ENCODE data around the gene OR51Q1.
A peak's percentile ranks its signal among the peaks of the same experiment; 100 is the strongest.

The OR51Q1 gene, protein sequence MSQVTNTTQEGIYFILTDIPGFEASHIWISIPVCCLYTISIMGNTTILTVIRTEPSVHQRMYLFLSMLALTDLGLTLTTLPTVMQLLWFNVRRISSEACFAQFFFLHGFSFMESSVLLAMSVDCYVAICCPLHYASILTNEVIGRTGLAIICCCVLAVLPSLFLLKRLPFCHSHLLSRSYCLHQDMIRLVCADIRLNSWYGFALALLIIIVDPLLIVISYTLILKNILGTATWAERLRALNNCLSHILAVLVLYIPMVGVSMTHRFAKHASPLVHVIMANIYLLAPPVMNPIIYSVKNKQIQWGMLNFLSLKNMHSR

DNA sequence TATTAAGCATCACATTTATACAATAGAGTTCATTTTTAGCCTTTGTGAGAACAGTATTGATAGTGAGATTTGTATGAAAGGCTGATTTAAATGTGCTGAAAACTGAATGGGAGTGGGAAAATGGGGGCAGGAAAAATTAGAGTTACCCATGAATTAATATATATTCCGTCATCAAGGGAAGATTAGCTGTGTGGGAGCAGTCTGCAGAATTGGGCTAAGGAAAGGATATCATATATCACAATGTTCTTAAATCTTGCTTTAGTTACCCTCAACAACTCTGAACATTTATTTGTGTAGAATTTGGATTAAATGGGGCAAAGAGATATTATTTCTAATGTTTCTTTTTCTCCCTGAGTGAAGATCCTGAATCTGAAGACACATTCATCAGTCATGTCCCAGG, at the start of gene OR51Q1:
Gene OR51Q1, plus strand, starts transcription at position 301 of the 400 bp plus-strand sequence. Its CDS starts 90 bp downstream, at position 391.
- no peaks in the 10 kb centered on the region for H3K4me1 Mint-ChIP-seq
- H3K9me3 Mint-ChIP-seq, result peaks cover 2 to 4% of the 10 kb centered on the region in 2 donors
- peaks cover 8 to 11% of the 10 kb centered on the region in 2 donors for H3K27me3 Mint-ChIP-seq
- DNase-seq (no peak), ATAC-seq (replicated peaks) (no peak)
- peaks cover 0 to 1% of the 10 kb centered on the region in 2 donors for H3K36me3 Mint-ChIP-seq
- no peak within 1 kb of the TSS for H3K27ac Mint-ChIP-seq
- no peak within 1 kb of the TSS for H3K4me3 Mint-ChIP-seq

DNA sequence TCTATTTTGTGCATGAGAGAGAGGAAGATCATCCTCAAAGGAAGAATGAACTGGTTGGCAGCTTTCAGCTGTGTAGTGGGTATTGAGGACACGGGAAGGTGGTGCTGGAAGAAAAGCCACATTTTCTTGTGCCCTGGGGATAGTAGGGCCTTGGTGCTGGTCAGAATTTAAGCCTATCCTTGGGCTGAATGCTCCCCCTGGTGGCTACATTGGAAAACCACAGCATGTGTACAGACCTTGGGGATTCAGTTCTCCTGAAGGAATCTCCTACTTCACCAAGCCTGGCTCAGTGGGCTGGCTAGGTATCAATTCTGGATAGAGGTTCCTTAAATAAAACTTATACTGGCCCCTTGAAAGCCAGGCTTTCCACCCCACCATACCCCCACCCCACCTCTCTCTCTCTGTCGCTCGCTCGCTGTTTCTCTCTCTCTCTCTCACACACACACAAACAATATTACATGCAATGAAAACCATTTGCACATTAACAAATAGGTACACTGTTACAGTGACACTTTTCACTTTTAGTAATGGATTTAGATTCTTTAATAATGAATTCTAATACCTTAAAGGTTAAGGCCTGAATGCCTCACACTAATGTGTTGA, 41.1 kb upstream of the OR51Q1 start:
- DNase-seq (peak; percentile 12), ATAC-seq (replicated peaks) (peak; percentile 80 to 82)
- peaks cover 3 to 18% of the 10 kb centered on the region in 2 donors for H3K27me3 Mint-ChIP-seq

DNA sequence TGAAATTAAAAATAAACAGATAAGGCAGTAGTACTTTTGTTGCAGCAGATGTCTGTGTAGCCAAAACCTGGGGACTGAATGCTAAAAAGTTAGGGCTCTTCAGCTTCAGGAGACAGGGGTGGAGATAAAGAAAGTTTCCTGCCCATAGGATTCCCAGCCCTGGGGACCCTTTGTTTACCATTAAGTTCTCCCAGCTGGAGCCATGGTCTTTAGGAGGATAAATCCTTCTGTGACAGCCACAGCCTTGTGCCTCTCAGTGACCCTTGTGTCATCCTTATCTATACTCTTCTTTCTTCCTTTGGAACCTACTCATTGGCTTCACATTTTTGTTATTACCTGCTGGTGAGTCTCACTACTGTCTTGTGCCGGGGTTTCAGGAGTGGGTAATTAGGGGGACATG, 38.3 kb upstream of the OR51Q1 start, which contains the start of gene OR51M1:
Gene OR51M1, plus strand, starts transcription at position 237 of the 400 bp plus-strand sequence. CDS start 5,587 bp downstream, outside the sequence.
- H3K4me1 Mint-ChIP-seq, result no peaks in the 10 kb centered on the region
- ATAC-seq (replicated peaks) (no peak), DNase-seq (no peak)
- H3K27me3 Mint-ChIP-seq, result peaks cover 3 to 10% of the 10 kb centered on the region in 2 donors
- no peak within 1 kb of the TSS for H3K4me3 Mint-ChIP-seq
- H3K36me3 Mint-ChIP-seq, result no peaks in the 10 kb centered on the region
- H3K27ac Mint-ChIP-seq, result no peak within 1 kb of the TSS
- no peaks in the 10 kb centered on the region for H3K9me3 Mint-ChIP-seq

More for the DNA sequence above, 41.1 kb upstream of the OR51Q1 start:
- Mint-ChIP-seq H3K9me3 (peaks cover 0 to 3% of the 10 kb centered on the region in 2 donors), H3K4me1 (no peaks in the 10 kb centered on the region), H3K27ac (no peak overlapping the region), H3K36me3 (no peaks in the 10 kb centered on the region), H3K4me3 (no peak overlapping the region)

DNA sequence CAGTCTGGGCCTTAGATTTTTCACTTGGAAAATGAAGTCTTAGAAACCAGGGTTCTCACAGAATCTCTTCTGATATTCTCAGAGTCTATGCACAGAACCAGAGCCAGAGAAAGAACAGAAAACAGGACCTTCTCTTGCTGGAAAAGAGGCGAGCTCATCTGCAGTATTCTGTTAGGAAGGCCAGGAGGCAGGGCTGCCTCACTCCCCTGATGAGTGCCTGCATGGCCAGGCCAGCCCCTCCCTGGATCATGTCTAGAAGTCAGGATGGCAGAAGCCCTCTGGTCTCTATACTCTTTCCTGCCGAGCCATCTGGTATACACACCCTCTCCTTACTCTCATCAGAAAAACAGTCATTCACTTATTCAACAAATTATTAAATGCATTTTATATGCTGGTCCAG, 37.6 kb upstream of the OR51Q1 start:
- ATAC-seq (replicated peaks) (no peak), DNase-seq (no peak)
- H3K27me3 Mint-ChIP-seq, result peaks cover 3 to 10% of the 10 kb centered on the region in 2 donors
- H3K4me3 Mint-ChIP-seq, result no peak overlapping the region
- no peak overlapping the region for H3K27ac Mint-ChIP-seq
- H3K36me3 Mint-ChIP-seq, result no peaks in the 10 kb centered on the region
- no peaks in the 10 kb centered on the region for H3K4me1 Mint-ChIP-seq
- no peaks in the 10 kb centered on the region for H3K9me3 Mint-ChIP-seq

DNA sequence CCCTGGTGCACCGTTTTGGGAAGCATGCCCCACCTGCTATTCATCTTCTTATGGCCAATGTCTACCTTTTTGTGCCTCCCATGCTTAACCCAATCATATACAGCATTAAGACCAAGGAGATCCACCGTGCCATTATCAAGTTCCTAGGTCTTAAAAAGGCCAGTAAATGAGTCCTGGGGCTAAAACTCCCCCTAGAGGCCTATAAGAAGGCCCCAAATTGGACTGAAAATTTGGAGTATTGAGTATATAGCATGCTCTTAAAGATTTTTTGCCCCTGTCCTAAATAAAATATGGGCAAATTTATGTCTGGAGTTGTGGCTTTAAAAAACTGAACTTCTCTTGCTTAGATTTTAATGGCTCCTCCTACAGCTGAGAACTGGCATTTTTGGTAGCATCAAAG, 31.7 kb upstream of the OR51Q1 start:
- H3K36me3 Mint-ChIP-seq, result no peaks in the 10 kb centered on the region
- no peaks in the 10 kb centered on the region for H3K4me1 Mint-ChIP-seq
- peaks cover 4 to 5% of the 10 kb centered on the region in 2 donors for H3K27me3 Mint-ChIP-seq
- H3K27ac Mint-ChIP-seq, result no peak overlapping the region
- no peak overlapping the region for H3K4me3 Mint-ChIP-seq
- no peak for DNase-seq
- ATAC-seq (replicated peaks), result no peak
- H3K9me3 Mint-ChIP-seq, result no peaks in the 10 kb centered on the region

DNA sequence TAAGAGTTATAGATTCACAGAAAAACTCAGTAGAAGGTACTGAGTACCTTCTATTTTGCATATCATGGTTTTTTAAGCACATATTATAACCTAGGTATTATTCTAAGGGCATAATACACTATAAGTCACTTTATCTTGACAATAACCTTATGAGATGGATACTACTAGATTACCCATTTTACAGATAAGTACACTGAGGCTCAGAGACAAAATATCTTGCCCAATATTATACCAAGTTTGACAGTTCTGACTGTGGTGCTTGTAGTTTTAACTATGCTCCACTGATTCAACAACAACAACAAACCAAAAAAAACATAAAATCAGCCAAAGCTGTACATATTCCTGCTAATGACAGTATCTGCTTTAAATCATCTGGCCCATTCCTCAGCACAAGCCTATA, 27.8 kb upstream of the OR51Q1 start:
- no peak for ATAC-seq (replicated peaks)
- H3K9me3 Mint-ChIP-seq, result peaks cover 0 to 4% of the 10 kb centered on the region in 2 donors
- peaks cover 5 to 8% of the 10 kb centered on the region in 2 donors for H3K27me3 Mint-ChIP-seq
- H3K27ac Mint-ChIP-seq, result no peak overlapping the region
- DNase-seq, result no peak
- no peak overlapping the region for H3K4me3 Mint-ChIP-seq
- no peaks in the 10 kb centered on the region for H3K36me3 Mint-ChIP-seq
- H3K4me1 Mint-ChIP-seq, result no peaks in the 10 kb centered on the region

DNA sequence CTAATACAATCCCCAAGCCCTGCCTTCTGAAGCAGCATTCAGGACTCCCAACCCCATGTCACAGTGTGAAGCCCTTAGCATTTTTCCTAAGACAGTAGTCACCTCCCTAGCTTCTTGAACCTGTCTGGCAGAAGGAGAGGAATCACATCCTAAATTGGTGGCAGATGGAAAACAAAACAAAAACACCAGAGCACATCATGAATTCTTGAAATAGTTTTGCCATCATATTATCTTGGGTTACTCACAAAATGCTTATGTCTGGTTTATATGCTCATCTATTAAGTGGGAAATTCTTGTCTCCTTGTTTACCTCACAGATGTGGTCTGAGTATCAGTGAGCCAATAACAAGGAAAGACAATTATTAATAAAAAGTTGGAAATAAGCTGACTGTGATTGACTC, 23.0 kb upstream of the OR51Q1 start:
- no peaks in the 10 kb centered on the region for H3K4me1 Mint-ChIP-seq
- no peak overlapping the region for H3K27ac Mint-ChIP-seq
- DNase-seq (no peak), ATAC-seq (replicated peaks) (no peak)
- H3K27me3 Mint-ChIP-seq, result peaks cover 0 to 4% of the 10 kb centered on the region in 2 donors
- H3K36me3 Mint-ChIP-seq, result no peaks in the 10 kb centered on the region
- H3K4me3 Mint-ChIP-seq, result no peak overlapping the region
- peaks cover 0 to 4% of the 10 kb centered on the region in 2 donors for H3K9me3 Mint-ChIP-seq

DNA sequence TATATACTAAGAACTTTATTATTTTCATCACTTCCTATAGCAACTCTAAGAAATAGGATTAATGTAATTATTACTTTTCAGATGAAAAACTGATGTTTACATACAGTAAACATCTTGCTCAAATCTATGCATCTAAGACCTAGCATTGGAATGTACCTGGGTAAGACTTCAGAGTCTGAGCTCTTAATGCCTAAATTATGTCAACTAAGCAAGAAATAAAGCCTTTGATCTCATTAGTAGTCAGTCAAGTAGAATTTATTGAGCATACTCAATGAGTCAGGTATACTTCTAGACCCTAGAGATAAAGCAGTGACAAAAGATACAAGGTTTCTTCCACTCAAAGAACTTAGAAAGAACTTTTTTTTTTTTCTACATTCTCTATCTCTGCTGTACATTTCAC, 16.7 kb upstream of the OR51Q1 start:
- Mint-ChIP-seq H3K36me3 (no peaks in the 10 kb centered on the region), H3K9me3 (no peaks in the 10 kb centered on the region), H3K4me3 (no peak overlapping the region), H3K4me1 (no peaks in the 10 kb centered on the region), H3K27me3 (peaks cover 6 to 20% of the 10 kb centered on the region in 2 donors), H3K27ac (no peak overlapping the region)
- no peak for DNase-seq
- no peak for ATAC-seq (replicated peaks)

DNA sequence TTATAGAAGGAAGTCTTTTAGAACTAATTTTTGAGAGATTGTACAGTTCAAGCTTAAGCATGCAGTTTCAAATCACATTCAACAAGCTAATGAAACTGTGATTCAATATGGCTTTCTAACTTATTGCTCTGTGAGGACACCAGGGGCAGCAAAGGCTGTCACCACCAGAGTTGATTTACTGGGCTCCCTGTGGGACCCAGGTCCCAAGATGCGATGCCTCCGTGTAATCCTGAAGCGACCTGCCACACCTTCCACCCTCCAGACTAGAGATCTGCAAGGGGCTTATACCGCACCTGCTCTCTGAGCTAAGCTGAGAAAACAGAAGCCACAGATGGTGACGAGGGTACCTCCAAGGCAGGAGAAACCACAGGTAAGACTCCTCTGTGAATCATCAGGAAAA, 918 bp upstream of the OR51Q1 start:
- no peak overlapping the region for H3K27ac Mint-ChIP-seq
- H3K4me1 Mint-ChIP-seq, result no peaks in the 10 kb centered on the region
- H3K4me3 Mint-ChIP-seq, result no peak overlapping the region
- peaks cover 0 to 1% of the 10 kb centered on the region in 2 donors for H3K36me3 Mint-ChIP-seq
- DNase-seq, result no peak
- H3K9me3 Mint-ChIP-seq, result peaks cover 2 to 4% of the 10 kb centered on the region in 2 donors
- ATAC-seq (replicated peaks), result no peak
- peaks cover 6 to 11% of the 10 kb centered on the region in 2 donors for H3K27me3 Mint-ChIP-seq

DNA sequence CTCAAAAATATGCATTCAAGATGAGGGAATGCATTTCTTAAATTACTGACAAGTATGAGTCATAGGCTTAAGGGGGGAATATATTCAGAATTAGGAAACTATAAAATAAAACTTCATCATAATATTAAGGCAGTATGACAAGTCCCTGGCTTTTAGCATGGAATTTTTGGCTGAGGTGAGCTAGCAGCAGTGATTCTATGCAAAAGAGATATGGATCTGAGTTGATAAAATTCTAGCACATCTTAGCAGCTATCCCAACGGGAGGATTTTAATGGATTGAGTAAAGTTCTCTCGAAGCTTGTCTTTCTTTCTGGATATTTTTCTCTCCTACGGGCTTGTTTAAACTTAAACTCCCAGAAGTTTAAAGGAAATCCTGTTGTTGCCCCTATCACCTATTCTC, 1.2 kb downstream of the OR51Q1 start:
- Mint-ChIP-seq H3K27me3 (peaks cover 13 to 16% of the 10 kb centered on the region in 2 donors), H3K4me1 (no peaks in the 10 kb centered on the region), H3K36me3 (peaks cover 0 to 1% of the 10 kb centered on the region in 2 donors), H3K27ac (no peak overlapping the region), H3K4me3 (no peak overlapping the region), H3K9me3 (peaks cover 2 to 4% of the 10 kb centered on the region in 2 donors)
- ATAC-seq (replicated peaks), result no peak
- no peak for DNase-seq

DNA sequence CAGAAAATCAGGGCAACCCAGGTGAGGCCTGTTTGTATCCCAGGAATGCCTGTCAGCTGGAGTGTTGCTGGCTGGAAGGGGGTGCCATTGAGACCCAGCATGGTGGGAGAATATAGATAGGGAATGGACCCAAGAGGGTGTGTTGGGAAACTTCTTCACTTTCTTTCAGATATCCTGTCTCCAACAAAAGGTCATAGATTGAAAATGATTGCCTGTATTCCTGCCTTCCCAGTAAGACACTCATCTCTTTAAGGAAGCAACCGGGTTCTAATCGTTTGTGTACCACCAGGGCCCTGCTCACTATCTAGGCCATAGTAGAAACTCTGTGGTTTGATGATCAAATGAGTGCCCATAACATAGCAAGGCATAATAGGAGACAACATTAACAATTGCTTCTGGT, 19.5 kb downstream of the OR51Q1 start, which contains the start of gene OR51I1:
Gene OR51I1, minus strand, starts transcription at position 101 of the 400 bp plus-strand sequence. Its CDS starts 0 bp downstream, at position 101.
- DNase-seq (no peak), ATAC-seq (replicated peaks) (no peak)
- Mint-ChIP-seq H3K27ac (no peak within 1 kb of the TSS), H3K4me3 (no peak within 1 kb of the TSS), H3K36me3 (no peaks in the 10 kb centered on the region), H3K9me3 (peaks cover 0 to 7% of the 10 kb centered on the region in 2 donors), H3K27me3 (peaks cover 15 to 16% of the 10 kb centered on the region in 2 donors), H3K4me1 (no peaks in the 10 kb centered on the region)

DNA sequence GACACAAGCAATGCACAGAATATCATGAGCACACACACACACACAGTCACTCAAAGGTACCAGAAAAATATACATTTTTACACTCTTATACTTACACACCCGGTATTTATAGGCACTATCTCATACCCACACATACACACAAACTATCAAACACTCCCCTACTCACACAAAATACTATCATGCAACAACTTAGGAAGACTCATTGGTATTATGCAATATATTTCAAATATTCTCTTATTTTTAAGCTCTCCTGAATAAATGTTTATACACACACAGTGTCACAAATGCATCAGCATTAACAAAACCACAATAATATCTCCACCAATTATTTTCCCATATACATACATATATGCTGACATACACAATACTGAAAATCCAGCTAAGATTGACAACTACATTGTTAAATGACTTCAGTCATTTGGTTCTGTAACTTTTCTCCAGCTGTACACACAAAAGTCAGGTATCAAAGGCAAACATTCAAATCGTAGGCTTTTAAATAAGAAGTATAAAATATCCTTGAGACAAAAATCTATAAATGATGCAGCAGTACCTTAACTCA, 22.0 kb downstream of the OR51Q1 start:
- ATAC-seq (replicated peaks) (no peak), DNase-seq (no peak)
- Mint-ChIP-seq H3K9me3 (peaks cover 0 to 7% of the 10 kb centered on the region in 2 donors), H3K27ac (no peak overlapping the region), H3K4me3 (no peak overlapping the region), H3K4me1 (no peaks in the 10 kb centered on the region), H3K36me3 (no peaks in the 10 kb centered on the region), H3K27me3 (peaks cover 19 to 20% of the 10 kb centered on the region in 2 donors)

DNA sequence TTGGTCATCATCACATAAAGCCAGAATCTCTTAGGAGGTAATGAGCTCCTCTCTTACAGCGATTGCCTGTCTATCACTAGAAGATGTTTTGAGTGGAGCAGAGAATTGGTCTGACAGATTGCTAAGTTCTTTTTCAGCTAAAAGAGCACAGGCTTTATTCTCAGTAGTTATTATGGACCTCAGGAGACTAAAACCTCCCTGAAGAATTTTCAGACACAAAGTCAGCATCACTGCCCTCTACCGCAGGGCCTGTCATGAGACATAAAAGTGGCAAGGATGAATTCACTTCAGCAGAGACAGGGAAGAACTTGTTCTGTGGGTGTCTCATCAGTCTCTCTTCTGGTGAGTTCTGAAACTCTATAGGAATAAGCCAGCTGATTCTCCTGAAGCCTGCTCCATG, 27.1 kb downstream of the OR51Q1 start, which contains the start of gene OR51I2:
Gene OR51I2, plus strand, starts transcription at position 301 of the 400 bp plus-strand sequence. CDS start 4,166 bp downstream, outside the sequence.
- H3K27me3 Mint-ChIP-seq, result peaks cover 9 to 12% of the 10 kb centered on the region in 2 donors
- ATAC-seq (replicated peaks) (no peak), DNase-seq (no peak)
- H3K4me3 Mint-ChIP-seq, result no peak within 1 kb of the TSS
- no peaks in the 10 kb centered on the region for H3K36me3 Mint-ChIP-seq
- no peaks in the 10 kb centered on the region for H3K4me1 Mint-ChIP-seq
- H3K9me3 Mint-ChIP-seq, result no peaks in the 10 kb centered on the region
- no peak within 1 kb of the TSS for H3K27ac Mint-ChIP-seq

DNA sequence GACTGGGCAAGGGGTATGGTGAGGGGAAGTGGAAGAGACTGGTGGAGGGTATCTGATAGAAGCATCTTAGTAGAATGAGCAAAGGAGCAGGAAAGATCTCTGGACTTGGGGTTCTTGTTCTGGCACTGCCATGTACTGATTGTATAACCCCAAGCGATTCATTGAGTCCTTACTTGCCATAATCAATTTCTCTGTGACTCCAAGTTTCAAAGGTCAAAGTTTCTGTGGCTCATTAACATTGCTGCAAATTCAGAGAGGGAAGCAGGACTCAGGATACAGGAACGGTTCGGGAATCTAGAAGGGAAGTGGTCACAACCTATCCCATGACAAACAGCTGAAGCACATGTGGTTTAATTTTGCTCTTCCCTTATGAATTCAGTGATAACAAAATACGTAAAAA, 27.5 kb downstream of the OR51Q1 start:
- H3K36me3 Mint-ChIP-seq, result no peaks in the 10 kb centered on the region
- no peak overlapping the region for H3K27ac Mint-ChIP-seq
- no peak for ATAC-seq (replicated peaks)
- H3K4me3 Mint-ChIP-seq, result no peak overlapping the region
- H3K27me3 Mint-ChIP-seq, result peaks cover 10 to 13% of the 10 kb centered on the region in 2 donors
- no peak for DNase-seq
- H3K9me3 Mint-ChIP-seq, result no peaks in the 10 kb centered on the region
- H3K4me1 Mint-ChIP-seq, result no peaks in the 10 kb centered on the region

Measured in stimulated activated naive B cell treated with anti-CD40 and anti-IgM and Interleukin-4, amounts not matched to agents 10 μg/mL and 1 μg/mL and 100 μg/mL, for 72 hours (primary cell).